ENCODE measurements around the gene HDAC4. TPM values are rescaled to one million over a fixed set of nuclear protein-coding genes. Genes with fewer than 3 reads are reported as not detected.

Gene HDAC4
- total RNA-seq, 2 experiments from 2014 or later: 32.0 to 35.6 TPM

GRCh38 chr2:239259603-239260298 is 141.1 kb downstream of the HDAC4 start:
- intact Hi-C loops (cut with micrococcal nuclease): loop anchor here (1.0 to 10.0 kb wide), 8 partner anchors 8 to 765 kb away; partner anchors contain the start of gene NDUFA10
- peak overlapping the region; percentile 90 for H3K27ac Mint-ChIP-seq
- H3K4me1 Mint-ChIP-seq (ENCODE audit: low read depth): peaks cover 84% of the 10 kb centered on the region
- CTCF ChIA-PET: no interaction called here
- H3K4me3 Mint-ChIP-seq: peak overlapping the region; percentile 5
- peak; percentile 64 for DNase-seq
- no peaks in the 10 kb centered on the region for H3K27me3 Mint-ChIP-seq (ENCODE audit: low read depth)
- H3K36me3 Mint-ChIP-seq (ENCODE audit: low read depth): peaks cover 4% of the 10 kb centered on the region
- peaks cover 2% of the 10 kb centered on the region for H3K9me3 Mint-ChIP-seq

- H3K27ac Mint-ChIP-seq: peak overlapping the region; percentile 90
- peaks cover 2% of the 10 kb centered on the region for H3K9me3 Mint-ChIP-seq
- no peak overlapping the region for H3K4me3 Mint-ChIP-seq
- H3K36me3 Mint-ChIP-seq (ENCODE audit: low read depth): peaks cover 4% of the 10 kb centered on the region
- H3K27me3 Mint-ChIP-seq (ENCODE audit: low read depth): no peaks in the 10 kb centered on the region
- DNase-seq: no peak
- H3K4me1 Mint-ChIP-seq (ENCODE audit: low read depth): peaks cover 84% of the 10 kb centered on the region
- CTCF ChIA-PET: no interaction called here
- intact Hi-C loops (cut with micrococcal nuclease): loop anchor here (1.0 to 5.0 kb wide), 7 partner anchors 8 to 290 kb away; no protein-coding TSS in a partner anchor
Measured at GRCh38 chr2:239259173-239259572, 141.6 kb downstream of the HDAC4 start.

GRCh38 chr2:239258248-239258647 is 142.6 kb downstream of the HDAC4 start:
- H3K4me1 Mint-ChIP-seq (ENCODE audit: low read depth): peaks cover 84% of the 10 kb centered on the region
- DNase-seq: peak; percentile 80
- intact Hi-C loops (cut with micrococcal nuclease): loop anchor here (1.0 to 5.0 kb wide), 4 partner anchors 11 to 291 kb away; no protein-coding TSS in a partner anchor
- H3K27ac Mint-ChIP-seq: peak overlapping the region; percentile 85
- no peaks in the 10 kb centered on the region for H3K27me3 Mint-ChIP-seq (ENCODE audit: low read depth)
- H3K4me3 Mint-ChIP-seq: peak overlapping the region; percentile 15
- CTCF ChIA-PET: no interaction called here
- peaks cover 2% of the 10 kb centered on the region for H3K9me3 Mint-ChIP-seq
- peaks cover 4% of the 10 kb centered on the region for H3K36me3 Mint-ChIP-seq (ENCODE audit: low read depth)

GRCh38 chr2:239257511-239257937 is 143.3 kb downstream of the HDAC4 start:
- Mint-ChIP-seq H3K27ac (peak overlapping the region; percentile 85), H3K4me3 (peak overlapping the region; percentile 17), H3K9me3 (peaks cover 2% of the 10 kb centered on the region), H3K36me3 (ENCODE audit: low read depth) (peaks cover 4% of the 10 kb centered on the region), H3K27me3 (ENCODE audit: low read depth) (no peaks in the 10 kb centered on the region), H3K4me1 (ENCODE audit: low read depth) (peaks cover 87% of the 10 kb centered on the region)
- CTCF ChIA-PET: interaction anchor here (0.9 to 1.0 kb wide), 2 partner anchors 10 to 46 kb away, joined by 4 read pairs; no protein-coding TSS in a partner anchor
- intact Hi-C loops (cut with micrococcal nuclease): loop anchor here (5.0 kb wide), 2 partner anchors 40 to 95 kb away; no protein-coding TSS in a partner anchor
- peak; percentile 53 for DNase-seq

GRCh38 chr2:239256350-239256743 is 144.5 kb downstream of the HDAC4 start:
- CTCF ChIA-PET: interaction anchor here (1.0 kb wide), 1 partner anchor 11 kb away, joined by 4 read pairs; no protein-coding TSS in a partner anchor
- peaks cover 94% of the 10 kb centered on the region for H3K4me1 Mint-ChIP-seq (ENCODE audit: low read depth)
- no peaks in the 10 kb centered on the region for H3K27me3 Mint-ChIP-seq (ENCODE audit: low read depth)
- no peak overlapping the region for H3K27ac Mint-ChIP-seq
- DNase-seq: no peak
- no peak overlapping the region for H3K4me3 Mint-ChIP-seq
- intact Hi-C loops (cut with micrococcal nuclease): loop anchor here (5.0 kb wide), 2 partner anchors 41 to 94 kb away; no protein-coding TSS in a partner anchor
- H3K9me3 Mint-ChIP-seq: peaks cover 2% of the 10 kb centered on the region
- H3K36me3 Mint-ChIP-seq (ENCODE audit: low read depth): peaks cover 4% of the 10 kb centered on the region

- peaks cover 4% of the 10 kb centered on the region for H3K36me3 Mint-ChIP-seq (ENCODE audit: low read depth)
- H3K4me1 Mint-ChIP-seq (ENCODE audit: low read depth): peaks cover 89% of the 10 kb centered on the region
- CTCF ChIA-PET: interaction anchor here (0.7 to 1.2 kb wide), 3 partner anchors 11 to 56 kb away, joined by 3 to 4 read pairs (median 3); no protein-coding TSS in a partner anchor
- DNase-seq: no peak
- no peak overlapping the region for H3K27ac Mint-ChIP-seq
- H3K4me3 Mint-ChIP-seq: no peak overlapping the region
- no peaks in the 10 kb centered on the region for H3K27me3 Mint-ChIP-seq (ENCODE audit: low read depth)
- peaks cover 2% of the 10 kb centered on the region for H3K9me3 Mint-ChIP-seq
- intact Hi-C loops (cut with micrococcal nuclease): loop anchor here (5.0 kb wide), 2 partner anchors 42 to 93 kb away; no protein-coding TSS in a partner anchor
Measured at GRCh38 chr2:239255628-239256349, 145.0 kb downstream of the HDAC4 start.

GRCh38 chr2:239255218-239255617 is 145.6 kb downstream of the HDAC4 start:
- Mint-ChIP-seq H3K27me3 (ENCODE audit: low read depth) (no peaks in the 10 kb centered on the region), H3K4me1 (ENCODE audit: low read depth) (peaks cover 83% of the 10 kb centered on the region), H3K4me3 (no peak overlapping the region), H3K36me3 (ENCODE audit: low read depth) (peaks cover 4% of the 10 kb centered on the region), H3K9me3 (peaks cover 2% of the 10 kb centered on the region), H3K27ac (no peak overlapping the region)
- intact Hi-C loops (cut with micrococcal nuclease): loop anchor here (5.0 kb wide), 2 partner anchors 42 to 93 kb away; no protein-coding TSS in a partner anchor
- DNase-seq: no peak
- CTCF ChIA-PET: interaction anchor here (0.5 to 1.2 kb wide), 5 partner anchors 11 to 56 kb away, joined by 3 to 6 read pairs (median 4); no protein-coding TSS in a partner anchor

- intact Hi-C loops (cut with micrococcal nuclease): no loop called here
- H3K27ac Mint-ChIP-seq: no peak overlapping the region
Measured at GRCh38 chr2:239253701-239254436, 147.0 kb downstream of the HDAC4 start.

GRCh38 chr2:239253264-239253663 is 147.6 kb downstream of the HDAC4 start:
- Mint-ChIP-seq H3K36me3 (ENCODE audit: low read depth) (peaks cover 4% of the 10 kb centered on the region), H3K9me3 (peaks cover 2% of the 10 kb centered on the region), H3K4me1 (ENCODE audit: low read depth) (peaks cover 76% of the 10 kb centered on the region), H3K27me3 (ENCODE audit: low read depth) (no peaks in the 10 kb centered on the region), H3K4me3 (peak overlapping the region; percentile 64), H3K27ac (no peak overlapping the region)
- intact Hi-C loops (cut with micrococcal nuclease): no loop called here
- CTCF ChIA-PET: interaction anchor here (1.7 kb wide), 1 partner anchor 109 kb away, joined by 7 read pairs; no protein-coding TSS in a partner anchor
- no peak for DNase-seq

More at GRCh38 chr2:239253701-239254436, 147.0 kb downstream of the HDAC4 start:
- Mint-ChIP-seq H3K9me3 (peaks cover 2% of the 10 kb centered on the region), H3K4me1 (ENCODE audit: low read depth) (peaks cover 76% of the 10 kb centered on the region), H3K4me3 (no peak overlapping the region), H3K27me3 (ENCODE audit: low read depth) (no peaks in the 10 kb centered on the region), H3K36me3 (ENCODE audit: low read depth) (peaks cover 4% of the 10 kb centered on the region)
- CTCF ChIA-PET: no interaction called here
- DNase-seq: no peak

- no peak overlapping the region for H3K27ac Mint-ChIP-seq
- H3K4me1 Mint-ChIP-seq (ENCODE audit: low read depth): peaks cover 75% of the 10 kb centered on the region
- no peak for DNase-seq
- intact Hi-C loops (cut with micrococcal nuclease): no loop called here
- CTCF ChIA-PET: interaction anchor here (1.7 to 2.1 kb wide), 2 partner anchors 14 to 108 kb away, joined by 6 to 7 read pairs; no protein-coding TSS in a partner anchor
- H3K9me3 Mint-ChIP-seq: peaks cover 2% of the 10 kb centered on the region
- no peaks in the 10 kb centered on the region for H3K27me3 Mint-ChIP-seq (ENCODE audit: low read depth)
- peak overlapping the region; percentile 64 for H3K4me3 Mint-ChIP-seq
- H3K36me3 Mint-ChIP-seq (ENCODE audit: low read depth): peaks cover 4% of the 10 kb centered on the region
Measured at GRCh38 chr2:239252801-239253200, 148.0 kb downstream of the HDAC4 start.

GRCh38 chr2:239252393-239252792 is 148.4 kb downstream of the HDAC4 start:
- peaks cover 1% of the 10 kb centered on the region for H3K36me3 Mint-ChIP-seq (ENCODE audit: low read depth)
- H3K9me3 Mint-ChIP-seq: no peaks in the 10 kb centered on the region
- peaks cover 75% of the 10 kb centered on the region for H3K4me1 Mint-ChIP-seq (ENCODE audit: low read depth)
- no peak overlapping the region for H3K27ac Mint-ChIP-seq
- intact Hi-C loops (cut with micrococcal nuclease): no loop called here
- CTCF ChIA-PET: interaction anchor here (1.6 to 2.1 kb wide), 3 partner anchors 15 to 108 kb away, joined by 4 to 7 read pairs (median 6); no protein-coding TSS in a partner anchor
- H3K27me3 Mint-ChIP-seq (ENCODE audit: low read depth): no peaks in the 10 kb centered on the region
- no peak overlapping the region for H3K4me3 Mint-ChIP-seq
- no peak for DNase-seq
